T-helper 1 cell treated with Interleukin-12 subunit alpha and Interleukin-12 subunit beta and Interleukin-4 antibody, amounts not matched to agents 30 μg/mL and 1 μg/mL, for 36 hours (primary cell): ENCODE measurements around the gene SBNO2.

ENCODE experiments used
- H3K27ac Mint-ChIP-seq: one replicate; pipeline ENCODE4 v1.8.0; 2021; ENCODE audit warnings: mild to moderate bottlenecking, mixed read lengths
- H3K27me3 Mint-ChIP-seq: one replicate; pipeline ENCODE4 v1.8.0; 2021; ENCODE audit warnings: low read depth, mixed read lengths
- H3K36me3 Mint-ChIP-seq: one replicate; pipeline ENCODE4 v1.8.0; 2021; ENCODE audit warnings: low read depth, mixed read lengths
- H3K4me1 Mint-ChIP-seq: one replicate; pipeline ENCODE4 v1.8.0; 2021; ENCODE audit warnings: low read depth, mixed read lengths
- H3K4me3 Mint-ChIP-seq: one replicate; pipeline ENCODE4 v1.8.0; 2021; ENCODE audit warnings: mild to moderate bottlenecking, moderate library complexity, mixed read lengths
- H3K9me3 Mint-ChIP-seq: one replicate; pipeline ENCODE4 v1.8.0; 2021; ENCODE audit warnings: mixed read lengths

Gene SBNO2

DNA sequence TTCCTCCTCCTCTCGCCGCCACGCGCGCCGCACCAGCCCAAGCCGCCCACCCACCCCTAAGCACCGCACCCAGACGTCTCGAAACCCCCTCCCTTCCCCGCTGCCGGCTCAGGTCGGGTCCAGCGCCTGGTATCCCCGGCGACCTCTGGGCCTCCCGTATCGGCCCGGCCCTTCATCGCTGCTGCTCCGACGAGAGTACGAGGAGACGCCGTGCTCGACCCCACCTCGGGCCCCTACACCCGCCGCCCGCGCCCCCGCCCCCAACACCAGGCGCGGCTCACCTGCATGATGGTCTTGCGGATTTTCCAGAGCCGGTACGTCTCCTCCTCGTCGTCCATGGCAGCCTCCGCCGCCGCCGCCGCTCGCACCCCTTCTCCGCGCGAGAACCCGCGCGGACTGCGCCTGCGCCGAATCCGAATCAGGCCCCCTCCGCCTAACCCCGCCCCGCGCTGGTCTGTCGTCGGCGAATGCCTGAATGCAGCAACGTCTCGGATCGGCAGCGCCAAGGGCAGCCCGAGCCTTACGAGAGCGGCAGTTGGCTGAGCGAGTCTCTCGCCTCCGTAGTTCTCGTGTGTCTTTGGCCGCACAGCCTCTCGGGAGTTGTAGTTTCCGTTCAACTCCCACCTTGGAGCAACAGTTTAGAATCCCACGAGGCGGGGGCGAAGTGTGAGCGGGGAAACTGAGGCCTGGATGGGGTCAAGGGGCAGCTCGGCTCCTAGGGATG lies 78.9 kb downstream of the SBNO2 start, which contains the start of gene POLR2E:
Gene POLR2E, minus strand, starts transcription at position 398 of the 724 bp plus-strand sequence. Its CDS starts 60 bp downstream, at position 338.
- H3K27ac Mint-ChIP-seq = peak within 1 kb of the TSS; percentile 89
- peaks cover 35% of the 10 kb centered on the region for H3K4me1 Mint-ChIP-seq
- peak within 1 kb of the TSS; percentile 93 for H3K4me3 Mint-ChIP-seq
- H3K27me3 Mint-ChIP-seq = no peaks in the 10 kb centered on the region
- H3K36me3 Mint-ChIP-seq = peaks cover 17% of the 10 kb centered on the region
- H3K9me3 Mint-ChIP-seq = peaks cover 8% of the 10 kb centered on the region

DNA sequence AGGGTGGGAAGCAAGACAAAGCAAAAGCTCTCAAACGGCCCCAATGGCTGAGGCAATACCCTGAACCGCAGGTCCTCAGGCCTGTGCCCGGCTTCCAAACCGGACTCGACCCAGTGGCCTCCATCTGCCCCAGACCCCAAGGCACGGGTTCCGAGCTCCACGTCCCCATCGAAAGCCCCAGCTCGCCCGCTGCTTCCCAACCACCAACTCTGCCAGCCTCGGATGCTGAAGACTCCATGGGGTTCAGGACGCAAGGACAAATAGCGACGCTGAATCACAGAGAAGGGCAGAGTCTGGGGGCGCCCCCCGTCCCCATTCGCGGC lies 79.5 kb downstream of the SBNO2 start:
- Mint-ChIP-seq H3K27ac (peak overlapping the region; percentile 52), H3K4me1 (peaks cover 31% of the 10 kb centered on the region), H3K36me3 (peaks cover 14% of the 10 kb centered on the region), H3K9me3 (peaks cover 4% of the 10 kb centered on the region), H3K27me3 (no peaks in the 10 kb centered on the region), H3K4me3 (peak overlapping the region; percentile 93)

DNA sequence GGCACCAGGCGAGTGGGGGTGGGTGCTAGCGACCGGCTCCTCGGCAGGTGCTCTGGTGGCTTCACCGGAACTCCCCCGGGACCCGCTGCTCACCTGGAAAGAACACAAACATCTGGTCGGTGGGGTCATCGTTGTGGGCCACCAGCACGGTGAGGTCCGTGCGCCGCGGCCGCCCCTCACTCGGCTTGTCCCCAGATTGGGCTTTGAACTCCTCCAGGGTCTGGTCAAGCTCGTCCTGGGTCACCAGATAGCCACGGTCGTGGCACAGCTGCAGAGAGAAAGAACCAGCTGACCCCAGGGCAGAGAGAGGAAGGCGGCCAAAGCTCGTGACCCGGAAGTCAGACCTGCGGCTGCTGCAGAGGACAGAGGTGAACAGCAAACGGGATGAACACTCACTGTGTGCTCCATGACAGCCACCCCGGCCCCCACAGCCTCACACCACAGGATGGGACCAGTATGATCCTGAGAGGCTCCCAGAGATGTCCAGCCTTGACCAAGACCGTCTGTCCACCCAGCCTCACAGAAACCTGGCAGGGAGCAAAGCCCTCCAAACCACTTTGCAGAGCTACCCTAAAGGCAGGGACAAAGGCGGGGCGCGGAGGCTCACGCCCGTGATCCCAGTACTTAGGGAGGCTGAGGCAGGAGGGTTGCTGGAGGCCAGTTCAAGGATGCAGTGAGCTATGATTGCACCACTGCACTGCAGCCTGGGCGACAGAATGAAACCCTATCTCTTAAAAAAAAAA lies 80.1 kb downstream of the SBNO2 start:
- Mint-ChIP-seq H3K4me1 (peaks cover 27% of the 10 kb centered on the region), H3K27ac (peak overlapping the region; percentile 52), H3K36me3 (peaks cover 11% of the 10 kb centered on the region), H3K27me3 (no peaks in the 10 kb centered on the region), H3K9me3 (peaks cover 3% of the 10 kb centered on the region), H3K4me3 (peak overlapping the region; percentile 93)

DNA sequence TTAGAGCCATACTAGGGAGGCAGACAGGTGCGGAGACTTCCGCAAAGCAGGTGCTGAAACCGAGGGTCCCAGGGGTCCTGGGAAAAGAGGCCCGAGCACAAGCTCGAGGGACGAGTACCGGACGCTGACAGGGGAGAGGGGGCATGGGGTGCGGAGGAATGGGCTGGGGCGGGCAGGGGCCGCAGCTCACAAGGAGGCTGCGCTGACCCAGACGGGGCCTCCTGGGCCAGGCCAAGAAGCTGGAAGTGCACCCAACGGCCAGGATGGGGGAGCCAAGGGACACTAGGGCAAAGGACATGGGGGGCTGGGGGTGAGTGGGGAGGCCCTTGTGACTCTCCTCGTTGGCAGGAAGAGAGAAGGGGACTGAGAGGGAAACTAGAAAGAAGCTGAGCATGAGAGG lies 80.7 kb downstream of the SBNO2 start:
- Mint-ChIP-seq H3K36me3 (peaks cover 9% of the 10 kb centered on the region), H3K27ac (no peak overlapping the region), H3K27me3 (no peaks in the 10 kb centered on the region), H3K4me1 (peaks cover 25% of the 10 kb centered on the region), H3K4me3 (peak overlapping the region; percentile 93), H3K9me3 (no peaks in the 10 kb centered on the region)

DNA sequence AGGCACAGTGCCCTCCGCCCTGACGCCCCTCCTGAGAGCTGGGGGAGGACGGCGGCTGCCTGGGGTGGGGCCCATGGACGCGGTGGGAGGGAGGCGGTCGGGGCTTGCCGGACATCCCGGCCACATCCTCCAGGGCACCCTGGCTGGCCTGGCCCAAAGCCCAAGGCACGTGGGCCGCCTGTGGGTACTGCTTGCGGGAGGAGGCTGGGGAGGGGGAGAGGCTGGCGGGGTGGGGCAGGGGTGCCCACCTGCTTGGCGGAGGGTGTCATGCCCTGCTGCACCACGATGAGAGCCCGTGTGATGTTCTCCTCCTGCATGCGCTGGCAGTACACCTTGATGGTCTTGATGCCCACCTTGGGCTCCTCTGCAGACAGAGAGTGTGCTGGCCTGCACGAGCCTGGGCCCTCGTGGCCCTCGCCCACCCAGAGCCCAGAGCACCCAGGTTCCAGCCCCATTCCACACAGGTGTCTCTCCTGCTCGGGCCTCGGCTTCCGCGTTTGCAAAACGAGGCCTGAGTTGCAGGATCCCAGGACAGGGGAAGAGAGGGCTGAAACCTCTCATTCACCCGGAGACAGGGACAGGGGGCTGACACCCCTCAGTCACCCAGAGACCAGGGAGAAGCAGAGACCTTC lies 82.4 kb downstream of the SBNO2 start:
- H3K9me3 Mint-ChIP-seq = no peaks in the 10 kb centered on the region
- peaks cover 14% of the 10 kb centered on the region for H3K36me3 Mint-ChIP-seq
- no peak overlapping the region for H3K4me3 Mint-ChIP-seq
- H3K4me1 Mint-ChIP-seq = peaks cover 29% of the 10 kb centered on the region
- no peak overlapping the region for H3K27ac Mint-ChIP-seq
- H3K27me3 Mint-ChIP-seq = no peaks in the 10 kb centered on the region

DNA sequence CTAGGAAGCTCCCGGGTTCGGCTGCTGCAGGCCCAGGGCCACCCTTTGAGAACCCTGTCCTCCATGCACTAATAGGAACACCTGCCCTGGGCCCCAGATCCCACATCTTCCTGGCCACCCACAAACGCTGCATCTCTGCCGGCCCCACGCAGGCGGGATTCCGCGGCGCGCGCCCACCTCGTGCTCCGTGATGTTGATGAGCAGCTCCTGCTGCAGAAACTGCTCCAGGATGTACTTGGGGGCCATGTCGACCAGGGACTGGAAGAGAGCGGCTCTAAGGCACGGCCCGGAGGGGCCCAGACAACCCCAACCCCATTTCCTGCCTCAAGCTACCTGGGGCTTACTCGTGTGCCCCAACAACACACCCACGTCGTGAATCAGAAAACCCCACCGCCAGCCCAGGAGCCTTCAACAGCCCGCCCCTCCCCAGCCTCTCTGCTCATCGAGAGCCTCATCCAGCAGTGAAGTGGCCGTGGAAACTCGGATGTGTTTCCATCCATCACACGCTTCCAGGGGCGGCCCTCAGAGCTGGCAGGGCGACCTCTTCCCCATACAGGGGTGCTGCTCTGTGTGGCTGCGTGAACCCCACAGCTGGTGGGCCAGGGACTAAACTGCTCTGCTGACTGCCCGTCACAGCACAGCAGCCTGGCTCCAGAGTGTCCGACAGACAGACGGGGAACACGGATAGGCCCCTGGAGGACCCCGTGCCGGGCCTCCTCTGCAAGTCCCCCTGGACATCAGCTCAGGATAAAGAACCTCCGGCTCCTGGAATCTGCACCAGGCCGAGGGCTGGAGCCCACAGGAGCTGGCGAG lies 83.1 kb downstream of the SBNO2 start:
- Mint-ChIP-seq H3K36me3 (peaks cover 14% of the 10 kb centered on the region), H3K4me3 (no peak overlapping the region), H3K27me3 (no peaks in the 10 kb centered on the region), H3K9me3 (no peaks in the 10 kb centered on the region), H3K27ac (no peak overlapping the region), H3K4me1 (peaks cover 26% of the 10 kb centered on the region)

DNA sequence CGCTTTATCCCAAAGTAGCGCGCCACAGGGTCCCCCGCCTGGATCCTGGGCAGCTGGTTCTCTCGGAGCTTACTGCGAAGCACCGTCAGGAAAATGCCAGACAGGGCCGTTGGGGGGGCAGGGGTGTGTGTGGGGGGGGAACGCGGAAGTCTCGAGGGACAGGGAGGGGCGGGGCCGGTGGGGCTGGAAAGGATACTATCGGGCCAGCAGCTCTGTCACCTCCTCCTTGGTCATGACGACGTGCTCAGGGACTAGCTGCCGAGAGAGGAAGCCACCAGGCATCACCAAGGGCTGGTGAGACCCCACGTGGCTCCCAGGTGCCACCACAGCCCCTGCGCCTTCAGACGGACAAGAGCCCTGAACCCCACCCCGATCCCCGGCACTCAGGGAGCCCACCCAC lies 84.2 kb downstream of the SBNO2 start:
- H3K4me1 Mint-ChIP-seq = peaks cover 26% of the 10 kb centered on the region
- H3K36me3 Mint-ChIP-seq = peaks cover 21% of the 10 kb centered on the region
- no peaks in the 10 kb centered on the region for H3K9me3 Mint-ChIP-seq
- no peak overlapping the region for H3K27ac Mint-ChIP-seq
- H3K4me3 Mint-ChIP-seq = no peak overlapping the region
- H3K27me3 Mint-ChIP-seq = no peaks in the 10 kb centered on the region

DNA sequence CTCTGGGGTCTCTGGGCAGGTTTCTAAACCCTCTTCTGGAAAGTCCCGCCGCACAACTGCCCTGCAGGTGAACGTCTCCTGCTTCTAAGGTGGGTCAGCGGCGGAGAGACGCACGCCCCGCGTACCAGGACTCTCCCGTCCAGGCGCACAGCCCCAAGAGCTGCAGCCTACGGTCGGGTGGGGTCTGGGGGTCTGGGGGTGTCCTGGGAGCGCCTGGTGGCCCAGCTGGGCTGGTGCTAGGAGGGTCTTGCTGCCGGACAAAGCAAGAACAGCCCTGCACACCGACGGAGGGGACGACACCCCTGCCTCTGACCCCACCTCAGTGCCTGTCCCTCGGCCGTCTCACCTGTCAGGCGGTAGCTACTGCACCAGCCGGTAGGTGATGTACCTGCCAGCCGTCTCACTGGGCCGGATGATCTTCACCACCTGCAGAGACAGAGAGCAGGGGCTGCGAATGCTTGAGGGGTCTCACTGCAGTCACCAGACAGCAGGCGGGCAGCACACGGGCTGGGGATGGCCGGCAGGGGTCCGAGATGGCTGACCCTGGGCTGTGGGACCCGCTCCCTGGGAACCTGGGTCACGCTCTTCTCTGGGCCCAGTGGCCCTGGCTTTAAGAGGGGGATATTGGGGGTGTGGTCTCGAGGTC lies 84.8 kb downstream of the SBNO2 start:
- Mint-ChIP-seq H3K4me1 (peaks cover 27% of the 10 kb centered on the region), H3K4me3 (no peak overlapping the region), H3K27me3 (no peaks in the 10 kb centered on the region), H3K9me3 (no peaks in the 10 kb centered on the region), H3K27ac (peak overlapping the region; percentile 45), H3K36me3 (peaks cover 24% of the 10 kb centered on the region)

DNA sequence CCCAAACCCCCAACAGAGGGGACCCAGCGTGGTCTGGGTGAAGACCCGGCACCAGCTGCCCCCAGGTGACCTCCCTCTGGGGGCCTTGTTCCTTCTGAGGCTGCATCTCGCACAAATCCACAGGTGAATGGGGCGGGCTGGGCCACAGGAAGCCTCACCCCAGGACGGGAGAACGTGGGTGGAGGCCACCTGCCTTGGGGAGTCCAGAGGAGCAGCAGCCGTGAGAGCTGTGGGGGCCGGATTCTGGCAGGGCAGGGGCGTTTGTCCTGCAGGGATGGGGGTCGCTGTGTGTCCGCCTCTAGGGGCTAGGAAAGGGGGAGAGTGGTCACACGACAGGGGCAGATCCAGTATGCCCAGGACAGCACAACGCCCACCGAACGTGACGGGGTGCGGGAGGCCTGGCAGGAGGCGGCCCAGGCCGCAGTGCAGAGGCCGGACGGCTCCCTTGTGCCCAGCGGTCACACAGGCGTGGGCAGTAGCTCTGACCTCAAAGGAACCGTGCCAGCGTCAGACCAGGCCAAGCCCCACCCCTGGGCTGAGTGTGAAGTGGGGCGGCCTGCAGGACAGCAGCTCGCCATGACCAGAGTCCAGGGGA lies 85.6 kb downstream of the SBNO2 start:
- Mint-ChIP-seq H3K27me3 (no peaks in the 10 kb centered on the region), H3K4me1 (peaks cover 23% of the 10 kb centered on the region), H3K9me3 (no peaks in the 10 kb centered on the region), H3K4me3 (peak overlapping the region; percentile 10), H3K36me3 (peaks cover 23% of the 10 kb centered on the region), H3K27ac (peak overlapping the region; percentile 55)

DNA sequence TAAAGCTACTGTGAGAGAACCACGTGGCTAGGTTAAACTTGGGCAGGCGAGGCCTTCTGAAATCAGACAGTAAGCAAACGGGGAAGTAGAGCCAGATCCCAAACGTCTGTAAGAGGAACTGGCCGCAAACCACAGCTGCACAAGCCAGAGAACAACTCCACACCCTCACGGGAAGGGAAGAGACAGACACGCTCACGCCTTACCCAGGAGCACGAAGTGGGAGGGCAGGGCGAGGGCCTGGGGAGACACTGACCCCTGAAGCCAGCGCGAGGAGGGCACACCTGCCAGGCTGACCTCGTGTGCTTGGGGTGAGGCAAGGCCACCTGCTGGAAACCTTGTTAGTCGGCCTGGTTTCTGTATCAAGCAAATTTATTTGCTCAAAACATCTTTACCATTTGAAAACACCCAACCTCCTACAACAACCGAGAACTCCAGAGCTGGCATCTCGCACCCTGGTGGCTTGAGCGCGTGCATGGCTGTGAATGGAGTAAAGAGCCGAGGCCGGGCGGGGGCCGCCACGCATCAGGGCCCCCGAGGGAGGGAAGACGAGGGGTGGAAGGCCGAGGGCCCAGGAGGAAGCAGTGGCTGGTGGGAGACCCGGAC lies 86.2 kb downstream of the SBNO2 start:
- Mint-ChIP-seq H3K4me3 (peak overlapping the region; percentile 32), H3K27me3 (no peaks in the 10 kb centered on the region), H3K36me3 (peaks cover 21% of the 10 kb centered on the region), H3K9me3 (no peaks in the 10 kb centered on the region), H3K27ac (peak overlapping the region; percentile 85), H3K4me1 (peaks cover 20% of the 10 kb centered on the region)

DNA sequence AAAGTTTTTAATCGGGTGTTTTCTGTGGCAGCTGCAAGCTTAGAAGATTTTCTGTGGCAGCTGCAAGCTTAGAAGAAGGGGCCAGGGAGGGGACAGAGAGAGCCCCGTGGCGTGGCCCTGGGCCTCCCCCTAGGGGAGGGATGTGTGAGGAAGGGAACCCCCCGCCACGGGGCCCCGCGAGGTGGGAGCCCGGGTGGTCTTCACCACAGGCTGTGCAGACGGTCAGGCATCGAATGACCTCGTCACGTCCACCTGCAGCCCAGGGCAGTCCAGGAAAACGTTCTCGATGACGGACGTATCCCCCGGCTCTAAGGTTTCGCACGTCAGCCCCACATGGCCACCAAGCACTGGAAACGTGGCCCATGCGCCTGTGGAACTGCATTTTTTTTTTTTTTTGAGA lies 87.5 kb downstream of the SBNO2 start:
- no peak overlapping the region for H3K27ac Mint-ChIP-seq
- H3K4me3 Mint-ChIP-seq = no peak overlapping the region
- H3K36me3 Mint-ChIP-seq = peaks cover 24% of the 10 kb centered on the region
- no peaks in the 10 kb centered on the region for H3K27me3 Mint-ChIP-seq
- peaks cover 22% of the 10 kb centered on the region for H3K4me1 Mint-ChIP-seq
- no peaks in the 10 kb centered on the region for H3K9me3 Mint-ChIP-seq

DNA sequence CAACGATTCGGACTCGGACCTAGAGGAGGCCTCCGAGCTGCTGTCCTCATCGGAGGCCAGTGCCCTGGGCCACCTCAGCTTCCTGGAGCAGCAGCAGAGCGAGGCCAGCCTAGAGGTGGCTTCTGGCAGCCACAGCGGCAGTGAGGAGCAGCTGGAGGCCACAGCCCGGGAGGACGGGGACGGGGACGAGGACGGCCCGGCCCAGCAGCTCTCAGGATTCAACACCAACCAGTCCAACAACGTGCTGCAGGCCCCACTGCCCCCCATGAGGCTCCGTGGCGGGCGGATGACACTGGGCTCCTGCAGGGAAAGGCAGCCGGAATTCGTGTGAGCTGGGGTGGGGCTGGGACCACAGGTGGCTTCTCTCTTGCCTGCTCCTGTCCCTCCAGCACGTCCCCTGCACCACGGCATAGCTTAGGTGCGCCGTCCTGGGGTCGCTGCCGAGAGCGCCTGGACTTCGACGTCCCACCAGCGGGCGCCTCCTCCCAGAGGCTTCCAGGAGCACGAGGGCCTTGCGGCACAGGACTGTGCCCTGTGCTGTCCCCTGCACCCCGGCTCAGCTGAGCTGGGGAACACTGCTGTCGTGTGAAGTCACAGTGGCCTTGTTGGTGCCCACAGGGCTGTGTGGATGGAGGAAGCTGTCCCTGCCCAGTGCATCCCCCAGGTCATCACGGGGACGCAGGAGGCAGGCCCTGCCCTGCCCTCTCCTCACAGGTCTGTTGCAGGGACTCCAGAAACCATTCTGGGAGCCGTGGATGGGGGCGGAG lies 88.2 kb downstream of the SBNO2 start:
- Mint-ChIP-seq H3K4me1 (peaks cover 22% of the 10 kb centered on the region), H3K4me3 (no peak overlapping the region), H3K36me3 (peaks cover 26% of the 10 kb centered on the region)

More for the DNA sequence above, 88.2 kb downstream of the SBNO2 start:
- Mint-ChIP-seq H3K27ac (peak overlapping the region; percentile 77), H3K27me3 (no peaks in the 10 kb centered on the region), H3K9me3 (no peaks in the 10 kb centered on the region)
